SIG-M5 treated with dmso at 0.1 percent for 504 hours (cell line): ENCODE results near the gene CHTF18.
"Not testable (repeated sequence)": the region's sequence is repeated elsewhere in the genome, so short reads cannot be mapped to it uniquely, and the experiment has no call there.

Experiments
- DNase-seq: peaks from one replicate; lab custom pipeline; 2025; ENCODE audit not compliant: unreplicated experiment; lab: John Stamatoyannopoulos, UW

Gene CHTF18

GRCh38 chr16:788399-789126 is at the start of gene CHTF18:
TSS of gene CHTF18 (plus strand) at chr16:788620. CDS start at chr16:788685, 65 bp downstream.
- peak; percentile 77 for DNase-seq

GRCh38 chr16:739560-740458 is 48.6 kb upstream of the CHTF18 start:
- no peak for DNase-seq

- DNase-seq, result no peak
These were observed 48.0 kb upstream of the CHTF18 start for GRCh38 chr16:740459-740763.

GRCh38 chr16:740764-741505 is 47.5 kb upstream of the CHTF18 start, which contains the start of gene CIAO3:
TSS of gene CIAO3 (minus strand) at chr16:740997. CDS start at chr16:740985, 12 bp downstream.
- peak; percentile 67 for DNase-seq

- DNase-seq, result no peak
These were observed 46.3 kb upstream of the CHTF18 start for GRCh38 chr16:741986-742629.

- DNase-seq, result not testable (repeated sequence)
These were observed 45.5 kb upstream of the CHTF18 start for GRCh38 chr16:742894-743293.

- DNase-seq, result no peak
These were observed 44.5 kb upstream of the CHTF18 start for GRCh38 chr16:743794-744500.

- no peak for DNase-seq
These were observed 42.7 kb upstream of the CHTF18 start for GRCh38 chr16:745739-746138.

GRCh38 chr16:746637-747036 is 41.8 kb upstream of the CHTF18 start:
- DNase-seq, result no peak

GRCh38 chr16:747978-748746 is 40.3 kb upstream of the CHTF18 start:
- no peak for DNase-seq

GRCh38 chr16:749010-749409 is 39.4 kb upstream of the CHTF18 start:
- DNase-seq, result no peak

GRCh38 chr16:750485-750884 is 37.9 kb upstream of the CHTF18 start:
- DNase-seq, result no peak

- no peak for DNase-seq
These were observed 37.0 kb upstream of the CHTF18 start for GRCh38 chr16:751152-752006.

- no peak for DNase-seq
These were observed 36.5 kb upstream of the CHTF18 start for GRCh38 chr16:752007-752312.

- DNase-seq, result not testable (repeated sequence)
These were observed 34.3 kb upstream of the CHTF18 start for GRCh38 chr16:754121-754607.

- peak; percentile 48 for DNase-seq
These were observed 33.8 kb upstream of the CHTF18 start for GRCh38 chr16:754656-755055.

GRCh38 chr16:756428-756827 is 32.0 kb upstream of the CHTF18 start:
- DNase-seq, result no peak

GRCh38 chr16:759110-759910 is 29.1 kb upstream of the CHTF18 start:
- no peak for DNase-seq
